Dermis blood vessel endothelial cell (primary cell): Measurements from ENCODE around the gene GALNT16. TPM values are rescaled to one million over a fixed set of nuclear protein-coding genes. Genes with fewer than 3 reads are reported as not detected.

ENCODE experiments used
- DNase-seq: peaks from one replicate; pipeline ENCODE4 v3.0.0; 2010
- total RNA-seq: library from RNA; depleted of rRNA; stranded (reverse); fragments of >200 nt; gene quantifications from 2 replicates; pipeline ENCODE4 v1.2.3, GENCODE V29; 2014

Gene GALNT16
- total RNA-seq, 1 donor from 2014 or later = 0.17 TPM

GRCh38 chr14:69342928-69343525 lies 83.1 kb downstream of the GALNT16 start:
- DNase-seq = no peak

- no peak for DNase-seq
Observed at GRCh38 chr14:69344171-69344570, 84.2 kb downstream of the GALNT16 start.

- DNase-seq = no peak
Observed at GRCh38 chr14:69345402-69345801, 85.4 kb downstream of the GALNT16 start.

DNA sequence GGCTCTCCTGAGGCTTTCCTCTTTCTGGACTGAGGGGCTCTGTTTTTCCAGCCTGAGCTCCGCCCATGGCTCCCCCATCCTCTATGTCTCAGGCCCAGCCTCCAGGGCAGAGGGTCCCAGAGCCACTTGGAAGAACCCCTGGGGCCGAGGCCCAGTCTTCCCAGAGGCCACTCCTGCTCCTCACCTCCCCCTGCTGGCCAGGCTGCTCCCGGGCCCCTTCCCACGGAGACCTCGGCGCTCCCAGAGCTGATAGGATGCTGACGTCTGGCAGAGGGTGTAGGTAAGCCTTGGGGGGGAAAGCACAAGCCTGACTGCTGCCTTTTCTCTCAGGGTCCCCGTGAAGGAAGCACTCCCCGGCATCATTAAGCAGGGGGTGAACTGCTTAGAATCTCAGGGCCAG lies 86.8 kb downstream of the GALNT16 start:
- DNase-seq = peak; percentile 59

GRCh38 chr14:69349091-69349777 lies 89.3 kb downstream of the GALNT16 start:
- DNase-seq = no peak

DNA sequence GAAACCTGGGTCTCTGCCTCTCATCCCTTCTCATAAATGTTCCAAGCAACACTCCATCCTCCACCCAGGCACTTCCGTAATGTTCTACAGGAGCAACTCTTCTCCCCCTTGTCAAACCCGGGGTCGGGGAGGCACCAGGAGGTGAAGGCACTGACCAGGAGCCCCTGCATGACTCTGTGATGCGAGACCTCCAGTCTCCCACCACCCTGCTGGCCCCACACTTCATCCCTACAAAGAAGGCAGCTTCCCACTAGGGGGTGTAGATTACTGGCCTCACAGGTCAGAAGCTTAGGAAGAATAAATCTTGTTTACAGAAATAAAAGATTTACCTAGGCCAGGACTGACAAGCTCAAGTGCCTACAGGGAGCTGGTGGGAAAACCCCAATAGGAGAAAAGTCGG lies 90.9 kb downstream of the GALNT16 start:
- no peak for DNase-seq

GRCh38 chr14:69351385-69351784 lies 91.4 kb downstream of the GALNT16 start:
- no peak for DNase-seq

GRCh38 chr14:69351911-69352310 lies 92.0 kb downstream of the GALNT16 start:
- no peak for DNase-seq

GRCh38 chr14:69353168-69353567 lies 93.2 kb downstream of the GALNT16 start:
- no peak for DNase-seq

DNA sequence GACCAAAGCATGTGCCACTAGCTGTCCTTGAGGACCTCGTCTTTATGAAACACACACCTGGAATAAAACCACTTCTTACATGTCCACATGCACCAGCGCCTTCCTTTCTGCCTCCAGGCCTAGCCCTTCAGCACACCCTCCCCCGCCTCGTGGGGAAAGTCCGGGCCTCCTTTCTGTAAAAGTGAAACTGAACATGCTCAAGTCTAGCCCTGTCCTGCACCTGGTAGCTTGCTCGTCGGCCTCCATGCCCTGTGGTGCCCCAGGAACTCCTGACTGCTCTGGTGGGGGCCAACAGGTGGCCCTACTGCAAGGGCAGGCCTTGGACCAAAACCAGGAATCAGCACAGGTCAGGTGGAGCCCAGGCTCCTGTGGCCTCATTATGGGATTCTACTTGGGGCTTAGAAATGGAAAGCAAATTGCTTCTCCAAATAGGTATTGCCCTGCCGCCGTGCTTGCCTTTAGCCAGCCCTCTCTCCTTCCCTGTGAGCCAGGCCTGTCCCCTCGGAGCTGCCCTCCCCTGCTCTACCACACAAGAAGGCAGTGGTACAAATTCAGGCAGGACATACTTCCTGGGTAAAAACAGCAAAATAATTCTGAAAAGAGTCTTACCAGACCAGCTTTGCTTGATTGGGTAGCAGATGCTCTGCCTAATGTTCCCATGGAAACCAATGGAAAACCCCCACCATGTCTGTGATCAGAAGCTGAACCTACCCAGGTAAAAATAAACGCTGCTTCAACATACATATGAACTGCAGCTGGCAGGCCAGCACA lies 94.6 kb downstream of the GALNT16 start:
- DNase-seq = no peak

DNA sequence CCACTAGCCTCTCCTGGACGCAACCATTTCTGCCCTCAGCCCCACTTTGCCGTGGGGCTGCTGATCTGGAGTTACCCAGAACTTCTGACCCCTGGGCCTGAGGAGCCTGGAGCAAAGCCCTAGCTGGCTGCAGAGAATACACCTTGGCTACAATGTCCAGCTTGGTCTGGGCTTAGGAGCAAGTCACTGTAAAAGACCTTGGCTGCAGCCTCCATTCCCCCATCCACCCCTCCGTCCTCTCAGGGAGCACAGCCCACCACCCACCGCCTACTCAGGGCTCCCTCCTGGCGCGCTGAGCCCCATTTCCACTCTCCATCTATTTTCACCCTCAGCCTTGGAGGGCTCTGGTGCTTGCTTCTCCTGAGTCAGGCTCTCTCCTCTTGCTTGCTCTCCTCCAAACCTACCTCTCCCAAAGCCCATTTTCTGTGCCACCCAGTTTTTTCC lies 95.2 kb downstream of the GALNT16 start:
- no peak for DNase-seq

DNA sequence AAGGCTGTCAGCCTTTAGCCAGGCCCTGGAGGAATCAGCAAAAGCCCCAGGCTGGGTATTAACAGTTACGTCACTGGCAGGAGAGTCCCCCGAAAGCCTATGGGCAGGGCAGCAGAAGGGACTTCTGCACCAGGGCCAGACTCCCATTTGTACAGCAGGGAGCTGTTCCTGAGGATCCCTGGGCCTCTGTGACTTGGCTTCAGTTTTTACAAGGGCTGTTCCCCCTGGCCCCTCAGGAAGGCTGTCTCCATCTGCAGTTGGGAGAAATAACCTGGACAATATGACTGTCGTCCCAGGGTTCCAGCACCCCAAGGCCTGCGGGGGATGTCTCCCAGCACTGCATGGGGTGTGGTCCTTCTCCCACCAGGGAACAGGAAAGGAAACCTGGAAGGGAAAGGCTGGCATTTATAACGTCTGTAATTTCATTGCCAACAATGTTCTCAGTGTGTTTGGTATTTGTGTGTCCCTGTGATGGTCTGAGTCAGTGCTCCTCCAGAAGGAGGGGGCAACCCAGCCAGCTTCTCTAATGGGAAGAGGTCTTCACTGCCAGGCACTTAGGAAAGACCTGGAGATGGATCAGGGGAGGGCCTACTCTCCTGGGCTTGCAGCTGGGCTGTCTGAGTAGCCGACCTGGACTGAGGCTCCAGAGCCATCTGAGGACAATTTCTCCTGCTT lies 95.8 kb downstream of the GALNT16 start:
- peak; percentile 7 for DNase-seq

DNA sequence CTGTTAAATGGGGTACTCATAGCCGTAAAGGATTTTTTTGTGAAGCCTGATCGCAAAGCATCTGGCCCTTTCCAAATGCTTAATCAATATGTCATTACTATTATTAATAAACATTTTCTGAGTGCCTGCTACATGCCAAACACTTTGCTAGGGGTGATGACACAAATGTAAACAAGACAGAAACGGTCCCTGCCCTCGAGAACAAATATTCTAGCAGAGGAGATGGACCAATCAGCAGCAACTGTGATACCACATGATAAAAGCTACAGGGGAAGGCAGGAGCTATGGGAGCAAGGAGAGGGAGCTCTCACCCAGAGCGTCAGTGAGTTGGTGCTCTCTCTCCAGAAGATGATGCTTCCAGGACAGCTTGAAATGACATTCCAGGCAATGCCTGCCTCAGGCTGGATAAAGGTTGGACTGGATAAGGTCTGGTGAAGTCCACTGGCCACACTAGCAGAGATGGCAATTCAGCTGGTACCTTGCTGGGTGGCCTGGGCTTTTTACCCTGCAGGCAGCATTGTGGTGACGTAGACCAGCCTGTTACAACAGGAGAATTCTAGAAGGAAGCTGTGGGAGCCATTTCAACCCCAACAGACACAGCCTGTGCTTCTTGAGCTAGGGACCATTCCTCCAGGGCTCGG lies 97.1 kb downstream of the GALNT16 start:
- DNase-seq = no peak

DNA sequence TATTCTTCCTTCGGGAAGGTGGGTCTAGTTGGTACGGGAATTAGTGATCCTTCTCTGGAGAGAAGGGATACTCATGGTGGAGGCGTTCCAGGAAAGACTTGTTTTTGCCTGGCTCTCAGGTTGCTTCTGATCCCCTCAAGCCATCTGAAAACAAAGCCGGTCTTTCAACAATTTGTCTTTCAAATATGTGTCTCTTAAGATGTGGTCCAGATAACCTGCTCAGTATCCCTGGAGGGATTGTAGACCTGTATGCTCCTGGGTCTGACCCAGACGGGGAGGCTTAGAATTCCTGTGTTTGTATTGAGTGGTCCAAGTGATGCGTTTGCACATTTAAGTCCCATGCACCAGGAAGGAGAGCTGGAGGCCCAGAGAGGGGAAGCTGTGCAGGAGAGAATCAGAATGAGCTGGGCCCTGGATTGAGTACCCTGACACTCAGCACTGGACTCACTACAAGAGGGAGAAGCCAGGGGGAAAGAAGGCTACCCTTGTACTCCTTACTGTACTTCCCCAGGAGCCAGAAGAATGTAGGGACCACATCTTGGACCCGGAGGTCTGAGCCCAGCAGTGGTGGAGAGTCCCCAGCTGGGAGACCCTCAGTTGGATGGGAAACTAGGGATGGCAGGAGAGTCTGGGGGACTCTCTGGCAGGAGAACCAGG lies 97.7 kb downstream of the GALNT16 start:
- no peak for DNase-seq

DNA sequence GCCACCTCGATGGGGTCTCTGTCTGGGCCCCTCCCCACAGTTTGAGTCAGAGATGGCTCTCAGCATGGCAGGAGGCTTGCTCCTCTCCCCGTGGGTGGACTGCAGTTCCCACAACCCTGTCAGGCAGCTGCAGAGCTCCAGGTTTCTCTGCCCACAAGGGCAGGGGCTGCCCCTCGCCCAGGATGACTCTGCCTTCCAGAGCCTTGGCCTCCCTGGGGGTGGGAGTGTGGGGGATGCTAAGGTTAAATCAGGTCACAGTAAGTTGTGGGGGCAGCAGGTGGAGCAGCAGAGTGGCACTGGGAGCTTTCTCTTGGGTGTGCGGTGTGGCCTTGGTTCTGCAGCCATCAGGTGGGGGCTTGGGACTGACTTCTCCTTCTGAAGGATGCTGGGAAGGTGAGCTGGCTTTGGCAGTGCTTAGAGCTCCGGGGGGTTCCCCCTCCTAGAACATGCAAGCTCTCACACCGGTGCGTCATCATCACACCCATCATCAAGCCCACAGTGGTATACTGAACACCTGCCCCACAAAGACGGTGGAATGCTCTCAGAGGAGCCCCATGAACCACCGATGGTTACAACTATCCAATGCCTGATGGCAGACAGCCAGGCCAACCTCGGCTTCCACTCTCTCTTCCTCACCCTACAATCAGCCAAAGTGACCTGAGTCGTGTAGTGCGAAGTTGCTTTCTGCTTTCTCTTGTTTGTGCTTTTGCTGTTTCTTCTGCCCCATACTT lies 98.4 kb downstream of the GALNT16 start:
- no peak for DNase-seq

DNA sequence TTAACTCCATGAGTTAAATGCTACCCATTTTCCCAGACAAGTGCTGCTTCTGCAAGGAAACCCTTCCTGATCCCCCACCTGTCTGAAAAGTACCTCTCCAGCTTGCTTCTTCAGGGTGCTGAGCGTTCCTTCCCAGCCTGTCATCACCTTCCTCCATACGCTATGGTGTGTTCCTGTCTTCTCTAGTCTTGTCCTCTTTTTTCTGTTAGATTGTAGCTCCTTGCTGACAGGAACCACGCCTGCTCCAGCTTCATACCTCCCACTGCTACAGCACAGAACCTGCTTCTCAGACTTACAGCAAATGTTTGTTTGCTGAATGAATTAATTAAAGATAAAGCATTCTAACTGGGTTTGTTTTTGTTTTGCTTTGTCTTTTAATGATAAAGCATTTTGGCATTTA lies 99.0 kb downstream of the GALNT16 start:
- no peak for DNase-seq

DNA sequence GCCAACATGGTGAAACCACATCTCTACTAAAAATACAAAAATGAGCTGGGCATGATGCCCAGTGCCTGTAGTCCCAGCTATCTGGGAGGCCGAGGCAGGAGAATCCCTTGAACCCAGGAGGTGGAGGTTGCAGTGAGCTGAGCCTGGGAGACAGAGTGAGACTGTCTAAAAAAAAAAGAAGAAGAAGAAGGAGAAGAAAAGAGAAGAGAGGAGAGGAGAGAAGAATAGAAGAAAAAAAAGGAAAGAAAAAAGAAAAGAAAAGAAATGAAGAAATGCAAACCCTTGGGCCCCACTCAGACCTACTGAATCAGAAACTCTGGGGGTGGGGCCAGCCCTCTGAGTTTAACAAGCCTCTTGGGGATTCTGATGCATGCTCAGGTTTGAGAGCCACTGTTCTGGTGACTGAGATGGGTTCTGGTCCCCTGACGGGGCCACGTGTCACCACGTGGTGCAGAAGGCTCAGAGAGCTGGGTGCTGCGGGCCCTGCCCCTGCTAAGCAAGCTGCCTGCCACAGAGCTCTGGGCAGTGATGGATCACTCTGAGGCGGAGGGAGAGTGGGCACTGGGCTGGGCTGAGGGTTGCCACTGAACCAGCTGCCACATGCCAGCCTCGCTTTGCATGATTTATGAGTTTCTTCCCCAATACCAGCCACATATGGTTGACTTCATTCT lies 100.6 kb downstream of the GALNT16 start:
- no peak for DNase-seq

DNA sequence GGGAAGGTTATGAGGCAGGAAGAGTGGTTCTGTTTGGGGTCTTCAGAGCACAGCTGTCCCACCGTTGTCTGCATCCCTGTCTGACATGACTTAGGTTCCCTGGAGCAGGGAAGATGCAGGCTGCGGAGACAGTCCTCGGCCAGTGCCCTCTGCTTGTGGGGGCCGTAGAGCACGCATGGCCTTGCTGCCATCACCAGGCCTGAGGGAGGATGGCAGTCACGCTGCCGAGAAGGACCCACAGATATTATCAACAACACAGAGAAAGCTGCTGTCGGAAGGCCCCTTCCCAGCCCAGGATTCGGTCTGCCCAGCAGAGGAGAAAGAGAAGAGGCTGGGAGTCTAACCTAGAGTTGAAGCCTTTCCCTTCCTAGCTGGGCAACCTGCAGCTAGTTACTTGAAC lies 103.1 kb downstream of the GALNT16 start:
- DNase-seq = peak; percentile 26

DNA sequence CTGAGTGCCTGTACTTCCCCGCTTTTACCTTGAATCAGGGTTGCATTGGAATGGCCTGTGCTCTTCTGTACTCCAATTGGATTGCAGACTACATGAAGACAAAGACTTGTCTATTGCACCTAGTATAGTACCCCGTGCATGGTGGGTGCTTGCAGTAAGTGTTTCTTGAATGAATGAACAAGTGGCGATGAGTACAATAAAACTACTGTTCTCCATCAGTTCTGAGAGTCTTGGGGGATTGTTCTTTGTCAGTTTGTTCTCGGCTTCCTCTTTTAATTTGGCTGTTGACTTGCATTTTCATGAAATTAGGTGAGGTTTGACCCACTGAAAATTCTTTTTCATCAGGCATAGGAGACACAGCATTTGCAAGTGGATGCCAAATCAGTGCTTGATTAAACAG lies 104.0 kb downstream of the GALNT16 start:
- no peak for DNase-seq

- DNase-seq = no peak
Observed at GRCh38 chr14:69364378-69364777, 104.4 kb downstream of the GALNT16 start.

GRCh38 chr14:69366069-69366468 lies 106.1 kb downstream of the GALNT16 start:
- no peak for DNase-seq
